Mammary microvascular endothelial cell (primary cell): Measurements from ENCODE around the gene CDH22. TPM values are rescaled to one million over a fixed set of nuclear protein-coding genes. Genes with fewer than 3 reads are reported as not detected.

Experiments
- total RNA-seq: library from RNA; depleted of rRNA; stranded (reverse); fragments of >200 nt; gene quantifications from 2 replicates; pipeline ENCODE4 v1.2.3, GENCODE V29; 2015

CDH22 gene
- total RNA-seq = not detected in 2 replicates

DNA sequence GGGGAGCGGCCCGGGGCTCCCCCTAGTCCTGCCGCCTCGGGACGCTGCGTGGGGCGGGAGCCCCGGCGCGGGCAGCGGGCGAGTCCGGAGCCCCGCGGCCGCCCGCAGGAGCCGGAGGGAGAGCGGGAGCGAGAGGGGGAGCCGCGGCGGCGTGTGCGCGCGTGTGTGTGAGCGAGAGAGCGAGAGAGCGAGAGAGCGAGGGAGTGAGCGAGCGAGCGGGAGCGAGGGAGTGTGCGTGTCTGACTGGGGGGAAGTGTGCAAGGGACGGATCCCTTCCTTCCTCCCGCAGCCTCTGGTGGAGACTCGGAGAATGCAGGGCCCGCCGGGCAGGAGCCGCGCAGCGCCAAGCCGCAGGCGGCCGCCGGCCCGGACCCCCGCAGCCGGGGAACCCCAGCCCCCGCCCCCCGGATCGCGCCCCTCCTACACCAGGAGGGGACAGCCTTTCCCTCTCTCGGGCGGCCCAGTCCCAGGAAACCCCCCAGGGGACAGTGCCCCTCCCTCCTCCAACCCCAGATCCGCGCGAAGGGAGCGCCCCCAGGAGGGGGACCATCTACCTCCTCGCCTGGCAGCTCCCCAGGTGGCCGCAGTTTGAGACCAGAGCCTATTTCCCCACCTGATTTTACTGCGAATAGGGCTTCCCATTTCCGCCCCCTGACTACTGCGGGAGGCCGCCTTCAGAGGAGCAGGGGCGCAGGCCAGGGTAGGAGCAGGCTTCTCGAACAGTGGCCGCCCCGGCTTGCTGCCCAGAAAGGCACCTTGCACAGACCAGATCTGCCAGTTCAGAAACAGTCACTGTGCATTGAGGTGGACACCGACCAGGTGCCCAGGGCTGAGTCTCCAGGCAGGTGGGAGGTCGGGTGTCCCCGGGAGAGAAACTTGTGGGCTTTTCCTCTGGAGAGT lies at the start of gene CDH22:
Gene CDH22, minus strand, starts transcription at position 241 of the 900 bp plus-strand sequence. CDS start 57,204 bp downstream, outside the sequence.

Other genes with a start within 250 kb of the CDH22 start
- 22.9 and 25.3 TPM in 2 replicates for gene NCOA5, start 218.5 kb downstream of the CDH22 start, total RNA-seq
- gene CD40, start 190.2 kb downstream of the CDH22 start, total RNA-seq = 10.9 and 12.9 TPM in 2 replicates
- 28.7 and 28.8 TPM in 2 replicates for gene ELMO2, start 98.1 kb upstream of the CDH22 start, total RNA-seq
- 0.27 and 0.54 TPM in 2 replicates for gene ZNF334, start 205.1 kb upstream of the CDH22 start, total RNA-seq
- not detected in 2 replicates for gene OCSTAMP, start 242.2 kb upstream of the CDH22 start, total RNA-seq